Prostate gland (tissue), 2 donors: ENCODE data around the gene OR5L2.

Experiments
- POLR2A ChIP-seq: fragments of 450-650 bp; IDR thresholded peaks from one replicate; pipeline ENCODE4 v1.6.1; 2016; ENCODE audit warnings: antibody characterized with exemption, mild to moderate bottlenecking
- POLR2AphosphoS5 ChIP-seq: sonication (generic); formaldehyde crosslinking; IDR thresholded peaks from one replicate; pipeline ENCODE4 v1.6.1; 2017; ENCODE audit warnings: antibody characterized with exemption
- TF ChIP-seq, protein P1 (sequence below), 4 experiments: fragments of 200-600 bp in 2 of 4; fragments of 450-650 bp in 2 of 4; sonication (generic) in 2 of 4; IDR thresholded peaks; 1 replicate in 3 of 4; 2 replicates in 1 of 4; pipeline ENCODE4 v1.5.1; 2016 to 2019; ENCODE audit warnings: antibody characterized with exemption in 4 of 4, mild to moderate bottlenecking in 2 of 4, moderate library complexity in 2 of 4

DNA sequence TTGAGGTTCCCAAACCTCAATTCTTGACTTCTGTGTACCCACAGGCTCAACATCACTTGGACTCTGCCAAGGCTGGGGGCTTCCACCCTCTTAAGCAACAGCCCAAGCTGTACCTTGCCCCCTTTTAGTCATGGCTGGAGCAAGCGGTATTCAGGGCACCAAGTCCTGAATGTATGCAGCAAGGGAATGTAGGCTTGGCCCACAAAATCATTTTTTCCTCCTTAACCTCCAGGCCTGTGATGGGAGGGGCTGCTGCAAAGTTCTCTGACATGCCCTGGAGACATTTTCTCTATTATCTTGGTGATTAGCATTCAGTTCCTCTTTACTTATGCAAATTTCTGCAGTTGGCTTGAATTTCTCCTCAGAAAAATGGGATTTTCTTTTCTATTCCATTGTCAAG is 20.8 kb upstream of the OR5L2 start:
- TF ChIP-seq, protein P1, sequence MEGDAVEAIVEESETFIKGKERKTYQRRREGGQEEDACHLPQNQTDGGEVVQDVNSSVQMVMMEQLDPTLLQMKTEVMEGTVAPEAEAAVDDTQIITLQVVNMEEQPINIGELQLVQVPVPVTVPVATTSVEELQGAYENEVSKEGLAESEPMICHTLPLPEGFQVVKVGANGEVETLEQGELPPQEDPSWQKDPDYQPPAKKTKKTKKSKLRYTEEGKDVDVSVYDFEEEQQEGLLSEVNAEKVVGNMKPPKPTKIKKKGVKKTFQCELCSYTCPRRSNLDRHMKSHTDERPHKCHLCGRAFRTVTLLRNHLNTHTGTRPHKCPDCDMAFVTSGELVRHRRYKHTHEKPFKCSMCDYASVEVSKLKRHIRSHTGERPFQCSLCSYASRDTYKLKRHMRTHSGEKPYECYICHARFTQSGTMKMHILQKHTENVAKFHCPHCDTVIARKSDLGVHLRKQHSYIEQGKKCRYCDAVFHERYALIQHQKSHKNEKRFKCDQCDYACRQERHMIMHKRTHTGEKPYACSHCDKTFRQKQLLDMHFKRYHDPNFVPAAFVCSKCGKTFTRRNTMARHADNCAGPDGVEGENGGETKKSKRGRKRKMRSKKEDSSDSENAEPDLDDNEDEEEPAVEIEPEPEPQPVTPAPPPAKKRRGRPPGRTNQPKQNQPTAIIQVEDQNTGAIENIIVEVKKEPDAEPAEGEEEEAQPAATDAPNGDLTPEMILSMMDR (IDR thresholded peaks at IDR 0.05): no peak
- no peak for TF ChIP-seq POLR2A
- TF ChIP-seq POLR2AphosphoS5: no peak
